HEK293 (cell line): ENCODE data around the gene UBR7.
"Not testable (repeated sequence)": the region's sequence is repeated elsewhere in the genome, so short reads cannot be mapped to it uniquely, and the experiment has no call there.

ENCODE experiments used
- CTCF ChIA-PET: fragments of 350-600 bp; formaldehyde crosslinking; extraction: SDS; loops from one replicate; lab custom pipeline; 2021; ENCODE audit warnings: antibody characterized with exemption; lab: Yijun Ruan, JAX
- POLR2A ChIA-PET: fragments of 300-600 bp; formaldehyde crosslinking; extraction: SDS; loops from one replicate; lab custom pipeline; 2020; ENCODE audit warnings: antibody characterized with exemption, inconsistent platforms; lab: Yijun Ruan, JAX
- H3K27ac ChIP-seq: fragments of 200-500 bp; sonication (Bioruptor generic); 2 replicates; pipeline ENCODE4 v1.5.1; 2014; ENCODE audit warnings: low read depth, low read length, control low read depth, inconsistent platforms; ENCODE audit errors: extremely low read depth
- H3K36me3 ChIP-seq, 2 experiments: fragments of 200-500 bp in 1 of 2; sonication (Bioruptor generic) in 1 of 2; 1 replicate in 1 of 2; 2 replicates in 1 of 2; pipeline ENCODE4 v1.5.1; 2014 to 2017; ENCODE audit warnings: inconsistent platforms in 2 of 2, low read length in 2 of 2; ENCODE audit not compliant: control insufficient read depth in 2 of 2, insufficient read depth in 1 of 2
- H3K4me1 ChIP-seq: fragments of 200-500 bp; sonication (Bioruptor generic); 2 replicates; pipeline ENCODE4 v1.5.1; 2014; ENCODE audit warnings: mild to moderate bottlenecking, low read length, inconsistent platforms; ENCODE audit not compliant: control insufficient read depth, insufficient read depth
- H3K4me3 ChIP-seq: 2 replicates; pipeline ENCODE4 v1.5.1; 2011; ENCODE audit warnings: low read depth, mild to moderate bottlenecking, control low read depth, low read length, moderate library complexity
- H3K9me3 ChIP-seq: fragments of 200-500 bp; sonication (Bioruptor generic); 2 replicates; pipeline ENCODE4 v1.5.1; 2014; ENCODE audit warnings: low read depth, low read length, inconsistent platforms; ENCODE audit not compliant: control insufficient read depth, insufficient read depth
- GFI1B ChIP-seq: fragments of 450-650 bp; formaldehyde crosslinking; IDR thresholded peaks from 2 replicates; pipeline ENCODE4 v1.5.1; 2016; ENCODE audit warnings: missing biosample characterization, missing genetic modification characterization
- GLIS1 ChIP-seq: fragments of 450-650 bp; formaldehyde crosslinking; IDR thresholded peaks from 2 replicates; pipeline ENCODE4 v1.5.1; 2016; ENCODE audit warnings: missing biosample characterization, missing genetic modification characterization
- HOXC10 ChIP-seq: sonication (generic); formaldehyde crosslinking; IDR thresholded peaks from 2 replicates; pipeline ENCODE4 v1.8.1; 2023; ENCODE audit warnings: mild to moderate bottlenecking, missing genetic modification reagents
- KLF7 ChIP-seq: fragments of 450-650 bp; formaldehyde crosslinking; IDR thresholded peaks from 2 replicates; pipeline ENCODE4 v1.5.1; 2016; ENCODE audit warnings: missing biosample characterization, missing genetic modification characterization, borderline replicate concordance
- SP7 ChIP-seq: fragments of 450-650 bp; formaldehyde crosslinking; IDR thresholded peaks from 2 replicates; pipeline ENCODE4 v1.5.1; 2016; ENCODE audit warnings: missing biosample characterization, missing genetic modification characterization
- TCF7L2 ChIP-seq: IDR thresholded peaks from 2 replicates; pipeline ENCODE4 v1.6.1; 2011; ENCODE audit warnings: low read depth, mild to moderate bottlenecking, inconsistent platforms, low read length, moderate library complexity, borderline replicate concordance
- ZBTB17 ChIP-seq: fragments of 450-650 bp; formaldehyde crosslinking; IDR thresholded peaks from 2 replicates; pipeline ENCODE4 v1.5.1; 2016; ENCODE audit warnings: missing biosample characterization, missing genetic modification characterization
- ZNF132 ChIP-seq: fragments of 450-650 bp; formaldehyde crosslinking; IDR thresholded peaks from 2 replicates; pipeline ENCODE4 v1.5.1; 2017; ENCODE audit warnings: missing biosample characterization, missing genetic modification characterization, borderline replicate concordance
- ZNF19 ChIP-seq: fragments of 450-650 bp; formaldehyde crosslinking; IDR thresholded peaks from 2 replicates; pipeline ENCODE4; 2016; ENCODE audit warnings: missing biosample characterization, missing genetic modification characterization, low read depth
- ZNF311 ChIP-seq: fragments of 450-650 bp; formaldehyde crosslinking; IDR thresholded peaks from 2 replicates; pipeline ENCODE4 v1.5.1; 2017; ENCODE audit warnings: missing biosample characterization, missing genetic modification characterization, borderline replicate concordance
- ZNF548 ChIP-seq: fragments of 450-650 bp; formaldehyde crosslinking; IDR thresholded peaks from 2 replicates; pipeline ENCODE4 v1.5.1; 2016; ENCODE audit warnings: missing biosample characterization, missing genetic modification characterization
- ZNF621 ChIP-seq: fragments of 450-650 bp; formaldehyde crosslinking; IDR thresholded peaks from 2 replicates; pipeline ENCODE4 v1.5.1; 2017; ENCODE audit warnings: missing biosample characterization, missing genetic modification characterization
- ZNF629 ChIP-seq: fragments of 450-650 bp; formaldehyde crosslinking; IDR thresholded peaks from 2 replicates; pipeline ENCODE4 v1.5.1; 2017; ENCODE audit warnings: missing biosample characterization, missing genetic modification characterization
- ZNF660 ChIP-seq: fragments of 450-650 bp; IDR thresholded peaks from 2 replicates; pipeline ENCODE4 v1.5.1; 2018; ENCODE audit warnings: missing biosample characterization, mild to moderate bottlenecking, missing genetic modification characterization
- ZNF777 ChIP-seq: fragments of 450-650 bp; formaldehyde crosslinking; IDR thresholded peaks from 2 replicates; pipeline ENCODE4 v1.5.1; 2017; ENCODE audit warnings: missing biosample characterization, missing genetic modification characterization, borderline replicate concordance
- ZSCAN16 ChIP-seq: fragments of 450-650 bp; formaldehyde crosslinking; IDR thresholded peaks from 2 replicates; pipeline ENCODE4 v1.5.1; 2016; ENCODE audit warnings: missing biosample characterization, missing genetic modification characterization
- ZXDB ChIP-seq: fragments of 450-650 bp; formaldehyde crosslinking; IDR thresholded peaks from 2 replicates; pipeline ENCODE4 v1.5.1; 2016; ENCODE audit warnings: missing biosample characterization, missing genetic modification characterization
- TF ChIP-seq, protein P1 (sequence below): fragments of 450-650 bp; formaldehyde crosslinking; conservative IDR thresholded peaks from 2 replicates; pipeline ENCODE4 v1.5.1; 2016; ENCODE audit warnings: low read depth, missing biosample characterization, missing genetic modification characterization
- TF ChIP-seq, protein P2 (sequence below): fragments of 450-650 bp; formaldehyde crosslinking; IDR thresholded peaks from 2 replicates; pipeline ENCODE4 v1.5.1; 2016; ENCODE audit warnings: missing biosample characterization, missing genetic modification characterization
- TF ChIP-seq, protein P3 (sequence below): fragments of 450-650 bp; formaldehyde crosslinking; IDR thresholded peaks from 2 replicates; pipeline ENCODE4 v1.5.1; 2016; ENCODE audit warnings: missing biosample characterization, missing genetic modification characterization
- TF ChIP-seq, protein P4 (sequence below): fragments of 450-650 bp; formaldehyde crosslinking; IDR thresholded peaks from 2 replicates; pipeline ENCODE4 v1.5.1; 2017; ENCODE audit warnings: missing biosample characterization, missing genetic modification characterization
- TF ChIP-seq, protein P5 (sequence below): fragments of 450-650 bp; formaldehyde crosslinking; IDR thresholded peaks from 2 replicates; pipeline ENCODE4 v1.5.1; 2017; ENCODE audit warnings: missing biosample characterization, missing genetic modification characterization
- TF ChIP-seq, protein P6 (sequence below): fragments of 450-650 bp; formaldehyde crosslinking; IDR thresholded peaks from 2 replicates; pipeline ENCODE4 v1.5.1; 2016; ENCODE audit warnings: missing biosample characterization, missing genetic modification characterization
- TF ChIP-seq, protein P7 (sequence below): fragments of 450-650 bp; formaldehyde crosslinking; IDR thresholded peaks from 2 replicates; pipeline ENCODE4 v1.5.1; 2016; ENCODE audit warnings: missing biosample characterization, missing genetic modification characterization

The UBR7 gene

DNA sequence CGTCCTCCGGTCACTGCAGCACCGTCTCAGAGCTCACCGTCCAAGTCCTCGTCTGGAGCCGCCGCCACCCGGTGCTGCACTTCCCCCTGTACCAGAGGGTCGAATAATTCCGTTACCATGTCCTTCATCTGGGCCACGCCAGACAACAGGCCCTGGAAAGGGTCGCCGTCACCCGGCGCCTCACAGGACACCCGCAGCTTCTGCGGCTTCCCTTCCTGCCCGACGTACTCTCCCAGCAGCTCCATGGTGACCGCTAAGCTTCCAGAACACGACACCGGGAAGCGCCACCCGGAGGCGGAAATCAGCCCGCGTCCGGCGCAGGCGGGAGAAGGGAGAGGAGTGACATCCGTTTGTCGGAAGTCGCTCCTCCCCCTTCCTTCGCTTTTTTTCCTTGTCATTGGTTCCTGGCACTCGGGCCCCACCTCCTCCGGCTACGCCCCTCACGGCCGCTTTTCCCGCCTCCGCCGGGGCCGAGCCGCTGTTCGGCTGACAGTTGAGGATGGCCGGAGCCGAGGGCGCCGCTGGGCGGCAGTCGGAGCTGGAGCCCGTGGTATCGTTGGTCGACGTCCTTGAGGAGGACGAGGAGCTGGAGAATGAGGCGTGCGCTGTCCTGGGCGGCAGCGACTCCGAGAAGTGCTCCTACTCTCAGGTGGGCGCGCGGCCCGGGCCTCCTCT is at the start of gene UBR7, which contains the start of gene GON7 (continued):
- TF ChIP-seq, protein P1, sequence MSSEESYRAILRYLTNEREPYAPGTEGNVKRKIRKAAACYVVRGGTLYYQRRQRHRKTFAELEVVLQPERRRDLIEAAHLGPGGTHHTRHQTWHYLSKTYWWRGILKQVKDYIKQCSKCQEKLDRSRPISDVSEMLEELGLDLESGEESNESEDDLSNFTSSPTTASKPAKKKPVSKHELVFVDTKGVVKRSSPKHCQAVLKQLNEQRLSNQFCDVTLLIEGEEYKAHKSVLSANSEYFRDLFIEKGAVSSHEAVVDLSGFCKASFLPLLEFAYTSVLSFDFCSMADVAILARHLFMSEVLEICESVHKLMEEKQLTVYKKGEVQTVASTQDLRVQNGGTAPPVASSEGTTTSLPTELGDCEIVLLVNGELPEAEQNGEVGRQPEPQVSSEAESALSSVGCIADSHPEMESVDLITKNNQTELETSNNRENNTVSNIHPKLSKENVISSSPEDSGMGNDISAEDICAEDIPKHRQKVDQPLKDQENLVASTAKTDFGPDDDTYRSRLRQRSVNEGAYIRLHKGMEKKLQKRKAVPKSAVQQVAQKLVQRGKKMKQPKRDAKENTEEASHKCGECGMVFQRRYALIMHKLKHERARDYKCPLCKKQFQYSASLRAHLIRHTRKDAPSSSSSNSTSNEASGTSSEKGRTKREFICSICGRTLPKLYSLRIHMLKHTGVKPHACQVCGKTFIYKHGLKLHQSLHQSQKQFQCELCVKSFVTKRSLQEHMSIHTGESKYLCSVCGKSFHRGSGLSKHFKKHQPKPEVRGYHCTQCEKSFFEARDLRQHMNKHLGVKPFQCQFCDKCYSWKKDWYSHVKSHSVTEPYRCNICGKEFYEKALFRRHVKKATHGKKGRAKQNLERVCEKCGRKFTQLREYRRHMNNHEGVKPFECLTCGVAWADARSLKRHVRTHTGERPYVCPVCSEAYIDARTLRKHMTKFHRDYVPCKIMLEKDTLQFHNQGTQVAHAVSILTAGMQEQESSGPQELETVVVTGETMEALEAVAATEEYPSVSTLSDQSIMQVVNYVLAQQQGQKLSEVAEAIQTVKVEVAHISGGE (tag by site-specific recombination): peak; percentile 95
- TF ChIP-seq ZNF311 (no peak), ZNF548 (tag by site-specific recombination) (no peak), ZNF132 (no peak), ZNF19 (tag by site-specific recombination) (no peak), ZNF621 (tag by site-specific recombination) (no peak), ZNF660 (tag by site-specific recombination) (peak; percentile 47), ZNF629 (peak; percentile 58), GFI1B (tag by site-specific recombination) (no peak), KLF7 (tag by site-specific recombination) (no peak), ZBTB17 (peak; percentile 65; the same call in 1 of the 2 replicates), ZXDB (tag by site-specific recombination) (peak; percentile 86), ZNF777 (peak; percentile 86), HOXC10 (CRISPR knock-in tag) (no peak), SP7 (peak; percentile 68), ZSCAN16 (tag by site-specific recombination) (no peak), TCF7L2 (no peak), GLIS1 (tag by site-specific recombination) (no peak)
- TF ChIP-seq, protein P2, sequence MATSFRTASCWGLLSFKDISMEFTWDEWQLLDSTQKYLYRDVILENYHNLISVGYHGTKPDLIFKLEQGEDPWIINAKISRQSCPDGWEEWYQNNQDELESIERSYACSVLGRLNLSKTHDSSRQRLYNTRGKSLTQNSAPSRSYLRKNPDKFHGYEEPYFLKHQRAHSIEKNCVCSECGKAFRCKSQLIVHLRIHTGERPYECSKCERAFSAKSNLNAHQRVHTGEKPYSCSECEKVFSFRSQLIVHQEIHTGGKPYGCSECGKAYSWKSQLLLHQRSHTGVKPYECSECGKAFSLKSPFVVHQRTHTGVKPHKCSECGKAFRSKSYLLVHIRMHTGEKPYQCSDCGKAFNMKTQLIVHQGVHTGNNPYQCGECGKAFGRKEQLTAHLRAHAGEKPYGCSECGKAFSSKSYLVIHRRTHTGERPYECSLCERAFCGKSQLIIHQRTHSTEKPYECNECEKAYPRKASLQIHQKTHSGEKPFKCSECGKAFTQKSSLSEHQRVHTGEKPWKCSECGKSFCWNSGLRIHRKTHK (tag by site-specific recombination): no peak
- TF ChIP-seq, protein P3, sequence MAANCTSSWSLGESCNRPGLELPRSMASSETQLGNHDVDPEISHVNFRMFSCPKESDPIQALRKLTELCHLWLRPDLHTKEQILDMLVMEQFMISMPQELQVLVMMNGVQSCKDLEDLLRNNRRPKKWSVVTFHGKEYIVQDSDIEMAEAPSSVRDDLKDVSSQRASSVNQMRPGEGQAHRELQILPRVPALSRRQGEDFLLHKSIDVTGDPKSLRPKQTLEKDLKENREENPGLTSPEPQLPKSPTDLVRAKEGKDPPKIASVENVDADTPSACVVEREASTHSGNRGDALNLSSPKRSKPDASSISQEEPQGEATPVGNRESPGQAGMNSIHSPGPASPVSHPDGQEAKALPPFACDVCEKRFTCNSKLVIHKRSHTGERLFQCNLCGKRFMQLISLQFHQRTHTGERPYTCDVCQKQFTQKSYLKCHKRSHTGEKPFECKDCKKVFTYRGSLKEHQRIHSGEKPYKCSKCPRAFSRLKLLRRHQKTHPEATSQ (tag by site-specific recombination): peak; percentile 84; the same call in 1 of the 2 replicates
- TF ChIP-seq, protein P4, sequence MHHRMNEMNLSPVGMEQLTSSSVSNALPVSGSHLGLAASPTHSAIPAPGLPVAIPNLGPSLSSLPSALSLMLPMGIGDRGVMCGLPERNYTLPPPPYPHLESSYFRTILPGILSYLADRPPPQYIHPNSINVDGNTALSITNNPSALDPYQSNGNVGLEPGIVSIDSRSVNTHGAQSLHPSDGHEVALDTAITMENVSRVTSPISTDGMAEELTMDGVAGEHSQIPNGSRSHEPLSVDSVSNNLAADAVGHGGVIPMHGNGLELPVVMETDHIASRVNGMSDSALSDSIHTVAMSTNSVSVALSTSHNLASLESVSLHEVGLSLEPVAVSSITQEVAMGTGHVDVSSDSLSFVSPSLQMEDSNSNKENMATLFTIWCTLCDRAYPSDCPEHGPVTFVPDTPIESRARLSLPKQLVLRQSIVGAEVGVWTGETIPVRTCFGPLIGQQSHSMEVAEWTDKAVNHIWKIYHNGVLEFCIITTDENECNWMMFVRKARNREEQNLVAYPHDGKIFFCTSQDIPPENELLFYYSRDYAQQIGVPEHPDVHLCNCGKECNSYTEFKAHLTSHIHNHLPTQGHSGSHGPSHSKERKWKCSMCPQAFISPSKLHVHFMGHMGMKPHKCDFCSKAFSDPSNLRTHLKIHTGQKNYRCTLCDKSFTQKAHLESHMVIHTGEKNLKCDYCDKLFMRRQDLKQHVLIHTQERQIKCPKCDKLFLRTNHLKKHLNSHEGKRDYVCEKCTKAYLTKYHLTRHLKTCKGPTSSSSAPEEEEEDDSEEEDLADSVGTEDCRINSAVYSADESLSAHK (tag by site-specific recombination): no peak
- TF ChIP-seq, protein P5, sequence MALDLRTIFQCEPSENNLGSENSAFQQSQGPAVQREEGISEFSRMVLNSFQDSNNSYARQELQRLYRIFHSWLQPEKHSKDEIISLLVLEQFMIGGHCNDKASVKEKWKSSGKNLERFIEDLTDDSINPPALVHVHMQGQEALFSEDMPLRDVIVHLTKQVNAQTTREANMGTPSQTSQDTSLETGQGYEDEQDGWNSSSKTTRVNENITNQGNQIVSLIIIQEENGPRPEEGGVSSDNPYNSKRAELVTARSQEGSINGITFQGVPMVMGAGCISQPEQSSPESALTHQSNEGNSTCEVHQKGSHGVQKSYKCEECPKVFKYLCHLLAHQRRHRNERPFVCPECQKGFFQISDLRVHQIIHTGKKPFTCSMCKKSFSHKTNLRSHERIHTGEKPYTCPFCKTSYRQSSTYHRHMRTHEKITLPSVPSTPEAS (tag by site-specific recombination): no peak
- TF ChIP-seq, protein P6, sequence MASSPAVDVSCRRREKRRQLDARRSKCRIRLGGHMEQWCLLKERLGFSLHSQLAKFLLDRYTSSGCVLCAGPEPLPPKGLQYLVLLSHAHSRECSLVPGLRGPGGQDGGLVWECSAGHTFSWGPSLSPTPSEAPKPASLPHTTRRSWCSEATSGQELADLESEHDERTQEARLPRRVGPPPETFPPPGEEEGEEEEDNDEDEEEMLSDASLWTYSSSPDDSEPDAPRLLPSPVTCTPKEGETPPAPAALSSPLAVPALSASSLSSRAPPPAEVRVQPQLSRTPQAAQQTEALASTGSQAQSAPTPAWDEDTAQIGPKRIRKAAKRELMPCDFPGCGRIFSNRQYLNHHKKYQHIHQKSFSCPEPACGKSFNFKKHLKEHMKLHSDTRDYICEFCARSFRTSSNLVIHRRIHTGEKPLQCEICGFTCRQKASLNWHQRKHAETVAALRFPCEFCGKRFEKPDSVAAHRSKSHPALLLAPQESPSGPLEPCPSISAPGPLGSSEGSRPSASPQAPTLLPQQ (tag by site-specific recombination): peak; percentile 87
- TF ChIP-seq, protein P7, sequence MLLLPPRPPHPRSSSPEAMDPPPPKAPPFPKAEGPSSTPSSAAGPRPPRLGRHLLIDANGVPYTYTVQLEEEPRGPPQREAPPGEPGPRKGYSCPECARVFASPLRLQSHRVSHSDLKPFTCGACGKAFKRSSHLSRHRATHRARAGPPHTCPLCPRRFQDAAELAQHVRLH (tag by site-specific recombination): no peak

DNA sequence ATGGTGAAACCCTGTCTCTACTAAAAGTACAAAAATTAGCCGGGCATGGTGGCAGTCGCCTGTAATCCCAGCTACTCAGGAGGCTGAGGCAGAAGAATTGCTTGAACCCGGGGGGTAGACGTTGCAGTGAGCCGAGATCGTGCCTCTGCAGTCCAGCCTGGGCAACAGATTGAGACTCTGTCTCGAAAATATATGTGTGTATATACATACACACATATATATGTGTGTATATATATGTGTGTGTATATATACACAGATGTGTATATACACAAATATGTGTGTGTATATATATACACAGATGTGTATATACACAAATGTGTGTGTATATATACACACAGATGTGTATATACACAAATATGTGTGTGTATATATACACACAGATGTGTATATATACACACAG is 48.7 kb upstream of the UBR7 start:
- H3K9me3 ChIP-seq, POLR2A ChIA-PET, CTCF ChIA-PET, H3K4me1 ChIP-seq, H3K27ac ChIP-seq, H3K36me3 ChIP-seq, H3K4me3 ChIP-seq: not testable (repeated sequence)
